ENCODE results near the gene PADI3. TPM values are rescaled to one million over a fixed set of nuclear protein-coding genes. Genes with fewer than 3 reads are reported as not detected.

PADI3 gene
- total RNA-seq, 4 donors from 2014 or later = not detected

- H3K27ac ChIP-seq (replicated peaks in 1 of 4) = no peak overlapping the region
- WGBS = 74% methylated on average over 3 of the region's 9 CpGs
- intact Hi-C loops (cut with DNase I) = no loop called here
These were observed 9.3 kb downstream of the PADI3 start for GRCh38 chr1:17258116-17258757.

GRCh38 chr1:17258758-17259130 is 9.8 kb downstream of the PADI3 start:
- TF ChIP-seq CTCF (IDR thresholded peaks at IDR 0.05) (no peak), POLR2AphosphoS5 (IDR thresholded peaks at IDR 0.05) (no peak), POLR2A (IDR thresholded peaks at IDR 0.05; ENCODE audit: low read depth) (no peak), EP300 (IDR thresholded peaks at IDR 0.05) (no peak)
- H3K27me3 ChIP-seq = peaks cover 0 to 71% (median 0%) of the 10 kb centered on the region in 4 donors
- no peak overlapping the region for H3K27ac ChIP-seq (replicated peaks in 1 of 4)
- no peaks in the 10 kb centered on the region for H3K36me3 ChIP-seq
- 95% methylated on average over 5 of the region's 6 CpGs for WGBS
- no peak overlapping the region for H3K4me3 ChIP-seq
- no peak for DNase-seq (ENCODE audit: extremely low spot score)
- H3K4me1 ChIP-seq = no peaks in the 10 kb centered on the region
- intact Hi-C loops (cut with DNase I) = no loop called here
- peaks cover 0 to 7% (median 2%) of the 10 kb centered on the region in 4 donors for H3K9me3 ChIP-seq

More at GRCh38 chr1:17258116-17258757, 9.3 kb downstream of the PADI3 start:
- Histone ChIP-seq H3K36me3 (no peaks in the 10 kb centered on the region), H3K9me3 (peaks cover 0 to 6% (median 2%) of the 10 kb centered on the region in 4 donors), H3K4me1 (no peaks in the 10 kb centered on the region), H3K27me3 (peaks cover 0 to 71% (median 0%) of the 10 kb centered on the region in 4 donors), H3K4me3 (no peak overlapping the region)
- no peak for DNase-seq (ENCODE audit: extremely low spot score)
- TF ChIP-seq CTCF (IDR thresholded peaks at IDR 0.05) (no peak), EP300 (IDR thresholded peaks at IDR 0.05) (no peak), POLR2A (IDR thresholded peaks at IDR 0.05; ENCODE audit: low read depth) (no peak), POLR2AphosphoS5 (IDR thresholded peaks at IDR 0.05) (no peak)

- no peak for DNase-seq (ENCODE audit: extremely low spot score)
- no peaks in the 10 kb centered on the region for H3K4me1 ChIP-seq
- no peak for TF ChIP-seq EP300 (IDR thresholded peaks at IDR 0.05)
- no peak for TF ChIP-seq CTCF (IDR thresholded peaks at IDR 0.05)
- TF ChIP-seq POLR2AphosphoS5 (IDR thresholded peaks at IDR 0.05) = no peak
- no peak for TF ChIP-seq POLR2A (IDR thresholded peaks at IDR 0.05; ENCODE audit: low read depth)
- intact Hi-C loops (cut with DNase I) = no loop called here
- no peaks in the 10 kb centered on the region for H3K36me3 ChIP-seq
- H3K27ac ChIP-seq (replicated peaks in 1 of 4) = no peak overlapping the region
- peaks cover 0 to 69% (median 0%) of the 10 kb centered on the region in 4 donors for H3K27me3 ChIP-seq
- H3K4me3 ChIP-seq = no peak overlapping the region
- WGBS = 73% methylated on average over 24 of the region's 24 CpGs
- peaks cover 0 to 7% (median 2%) of the 10 kb centered on the region in 4 donors for H3K9me3 ChIP-seq
These were observed 10.5 kb downstream of the PADI3 start for GRCh38 chr1:17259233-17259873.

- intact Hi-C loops (cut with DNase I) = no loop called here
- peaks cover 0 to 60% (median 0%) of the 10 kb centered on the region in 4 donors for H3K27me3 ChIP-seq
- TF ChIP-seq EP300 (IDR thresholded peaks at IDR 0.05) = no peak
These were observed 11.4 kb downstream of the PADI3 start for GRCh38 chr1:17260264-17260663.

GRCh38 chr1:17260738-17261137 is 11.8 kb downstream of the PADI3 start:
- no peak for DNase-seq (ENCODE audit: extremely low spot score)
- 85% methylated on average over 5 of the region's 5 CpGs for WGBS
- H3K4me3 ChIP-seq = no peak overlapping the region
- no peaks in the 10 kb centered on the region for H3K36me3 ChIP-seq
- peaks cover 0 to 7% (median 2%) of the 10 kb centered on the region in 4 donors for H3K9me3 ChIP-seq
- TF ChIP-seq POLR2A (IDR thresholded peaks at IDR 0.05; ENCODE audit: low read depth) = no peak
- TF ChIP-seq CTCF (IDR thresholded peaks at IDR 0.05) = no peak
- TF ChIP-seq EP300 (IDR thresholded peaks at IDR 0.05) = no peak
- peaks cover 0 to 55% (median 0%) of the 10 kb centered on the region in 4 donors for H3K27me3 ChIP-seq
- intact Hi-C loops (cut with DNase I) = no loop called here
- no peak overlapping the region for H3K27ac ChIP-seq (replicated peaks in 1 of 4)
- H3K4me1 ChIP-seq = no peaks in the 10 kb centered on the region

More at GRCh38 chr1:17260264-17260663, 11.4 kb downstream of the PADI3 start:
- WGBS = 89% methylated on average over 7 of the region's 7 CpGs
- no peaks in the 10 kb centered on the region for H3K4me1 ChIP-seq
- no peak overlapping the region for H3K4me3 ChIP-seq
- no peak overlapping the region for H3K27ac ChIP-seq (replicated peaks in 1 of 4)
- H3K9me3 ChIP-seq = peaks cover 0 to 7% (median 2%) of the 10 kb centered on the region in 4 donors
- H3K36me3 ChIP-seq = no peaks in the 10 kb centered on the region
- DNase-seq (ENCODE audit: extremely low spot score) = no peak
